WTC11 (cell line): ENCODE measurements around the gene CACNA1H. TPM values are rescaled to one million over a fixed set of nuclear protein-coding genes. Genes with fewer than 3 reads are reported as not detected.

Experiments used
- ATAC-seq: fragments of 200-7000 bp; cut with Tn5 transposase; 2 replicates; pipeline ENCODE4 v1.10.0; 2021; ENCODE audit warnings: mild to moderate bottlenecking, moderate library complexity
- CTCF ChIA-PET: fragments of 300-600 bp; sonication (Branson Sonifier 250); formaldehyde crosslinking; loops from one replicate; lab custom pipeline; 2021; ENCODE audit warnings: antibody characterized with exemption; lab: Charles Lee
- POLR2A ChIA-PET: fragments of 350-600 bp; sonication (Branson Sonifier 250); formaldehyde crosslinking; loops from one replicate; lab custom pipeline; 2021; ENCODE audit warnings: antibody characterized with exemption; lab: Charles Lee
- DNase-seq: peaks from one replicate; pipeline ENCODE4 v3.0.0; 2021; ENCODE audit warnings: low spot score
- H3K27ac Mint-ChIP-seq: 2 replicates; pipeline ENCODE4 v1.8.0; 2021; ENCODE audit warnings: mixed read lengths
- H3K27me3 Mint-ChIP-seq: 2 replicates; pipeline ENCODE4 v1.8.0; 2021; ENCODE audit warnings: low read depth, mild to moderate bottlenecking, moderate library complexity, mixed read lengths
- H3K36me3 Mint-ChIP-seq: 2 replicates; pipeline ENCODE4 v1.8.0; 2021; ENCODE audit warnings: mixed read lengths
- H3K4me1 Mint-ChIP-seq: 2 replicates; pipeline ENCODE4 v1.8.0; 2022; ENCODE audit warnings: mixed read lengths
- H3K4me3 Mint-ChIP-seq: 2 replicates; pipeline ENCODE4 v1.8.0; 2021; ENCODE audit warnings: mild to moderate bottlenecking, moderate library complexity, mixed read lengths
- H3K9me3 Mint-ChIP-seq: 2 replicates; pipeline ENCODE4 v1.8.0; 2021; ENCODE audit warnings: mixed read lengths
- ATF6 ChIP-seq: sonication (generic); formaldehyde crosslinking; IDR thresholded peaks from 2 replicates; pipeline ENCODE4 v1.8.1; 2023; ENCODE audit warnings: mild to moderate bottlenecking, missing genetic modification reagents
- ELF4 ChIP-seq: sonication (generic); formaldehyde crosslinking; IDR thresholded peaks from 2 replicates; pipeline ENCODE4 v1.8.1; 2022; ENCODE audit warnings: low read depth, mild to moderate bottlenecking, moderate library complexity, missing genetic modification reagents
- ESRRA ChIP-seq: sonication (generic); formaldehyde crosslinking; IDR thresholded peaks from 2 replicates; pipeline ENCODE4 v1.8.1; 2022; ENCODE audit warnings: mild to moderate bottlenecking, missing genetic modification reagents, borderline replicate concordance
- FOXP1 ChIP-seq: sonication (generic); formaldehyde crosslinking; IDR thresholded peaks from 2 replicates; pipeline ENCODE4 v1.8.0; 2022; ENCODE audit warnings: missing genetic modification reagents, mild to moderate bottlenecking, moderate library complexity, borderline replicate concordance
- GABPB1 ChIP-seq: sonication (generic); formaldehyde crosslinking; IDR thresholded peaks from 2 replicates; pipeline ENCODE4 v1.8.1; 2023; ENCODE audit warnings: mild to moderate bottlenecking, missing genetic modification reagents
- GTF2I ChIP-seq: fragments of 250-450 bp; sonication (Bioruptor Pico); conservative IDR thresholded peaks from 2 replicates; pipeline ENCODE4 v1.4.0; 2021; ENCODE audit warnings: mild to moderate bottlenecking
- HMGA2 ChIP-seq: fragments of 250-450 bp; sonication (Bioruptor Pico); IDR thresholded peaks from 2 replicates; pipeline ENCODE4 v1.4.0; 2021; ENCODE audit warnings: mild to moderate bottlenecking, moderate library complexity
- JUN ChIP-seq: sonication (generic); formaldehyde crosslinking; IDR thresholded peaks from 2 replicates; pipeline ENCODE4 v1.8.0; 2023; ENCODE audit warnings: mild to moderate bottlenecking, missing genetic modification reagents
- NFE2L1 ChIP-seq: sonication (generic); formaldehyde crosslinking; IDR thresholded peaks from 2 replicates; pipeline ENCODE4 v1.8.1; 2023; ENCODE audit warnings: missing genetic modification reagents
- NFYB ChIP-seq: sonication (generic); formaldehyde crosslinking; conservative IDR thresholded peaks from 2 replicates; pipeline ENCODE4 v1.8.0; 2022; ENCODE audit warnings: low read depth, missing genetic modification reagents
- NR1H2 ChIP-seq: sonication (generic); formaldehyde crosslinking; IDR thresholded peaks from 2 replicates; pipeline ENCODE4 v1.9.0; 2021; ENCODE audit warnings: mild to moderate bottlenecking, moderate library complexity, missing genetic modification reagents
- RELA ChIP-seq: sonication (generic); formaldehyde crosslinking; IDR thresholded peaks from 2 replicates; pipeline ENCODE4 v1.8.1; 2022; ENCODE audit warnings: missing genetic modification reagents, mild to moderate bottlenecking, borderline replicate concordance
- SOX15 ChIP-seq: fragments of 250-450 bp; sonication (Bioruptor Pico); IDR thresholded peaks from 2 replicates; pipeline ENCODE4 v1.9.0; 2021; ENCODE audit warnings: mild to moderate bottlenecking
- SP1 ChIP-seq: sonication (generic); formaldehyde crosslinking; conservative IDR thresholded peaks from 2 replicates; pipeline ENCODE4 v1.8.1; 2022; ENCODE audit warnings: missing genetic modification reagents
- STAT6 ChIP-seq: sonication (generic); formaldehyde crosslinking; conservative IDR thresholded peaks from 2 replicates; pipeline ENCODE4 v1.8.1; 2023; ENCODE audit warnings: mild to moderate bottlenecking, low read depth, missing genetic modification reagents, moderate library complexity
- ZBTB21 ChIP-seq: sonication (generic); formaldehyde crosslinking; IDR thresholded peaks from 2 replicates; pipeline ENCODE4 v1.8.1; 2023; ENCODE audit warnings: mild to moderate bottlenecking, missing genetic modification reagents, borderline replicate concordance
- ZNF317 ChIP-seq: sonication (generic); formaldehyde crosslinking; IDR thresholded peaks from 2 replicates; pipeline ENCODE4 v1.8.1; 2023; ENCODE audit warnings: low read depth, mild to moderate bottlenecking, moderate library complexity, missing genetic modification reagents, borderline replicate concordance
- ZNF512 ChIP-seq: sonication (generic); formaldehyde crosslinking; IDR thresholded peaks from 2 replicates; pipeline ENCODE4 v1.8.1; 2022; ENCODE audit warnings: missing genetic modification reagents, borderline replicate concordance
- ZNF532 ChIP-seq: fragments of 250-450 bp; sonication (Bioruptor Pico); IDR thresholded peaks from 2 replicates; pipeline ENCODE4 v1.9.0; 2021; ENCODE audit warnings: mild to moderate bottlenecking, borderline replicate concordance
- total RNA-seq: library from RNA; stranded (reverse); gene quantifications from 3 replicates; pipeline ENCODE4 v1.2.3, GENCODE V29; 2021

The CACNA1H gene
- total RNA-seq, 1 experiment from 2014 or later: 38.0 TPM

- Mint-ChIP-seq H3K27ac (no peak overlapping the region), H3K27me3 (peaks cover 28% of the 10 kb centered on the region), H3K36me3 (peaks cover 6% of the 10 kb centered on the region; the same call in 1 of the 2 replicates), H3K4me1 (peaks cover 5% of the 10 kb centered on the region), H3K4me3 (no peak overlapping the region), H3K9me3 (peaks cover 7% of the 10 kb centered on the region)
- ATAC-seq (no peak), DNase-seq (no peak)
- POLR2A ChIA-PET: no interaction called here
- CTCF ChIA-PET: no interaction called here
- no peak for TF ChIP-seq JUN (CRISPR knock-in tag)
- TF ChIP-seq GTF2I: no peak
- TF ChIP-seq ESRRA (CRISPR knock-in tag): no peak
- no peak for TF ChIP-seq STAT6 (CRISPR knock-in tag)
- no peak for TF ChIP-seq ZNF317 (CRISPR knock-in tag)
- TF ChIP-seq GABPB1 (CRISPR knock-in tag): no peak
- TF ChIP-seq NR1H2 (CRISPR knock-in tag): no peak
- TF ChIP-seq RELA: no peak
- no peak for TF ChIP-seq FOXP1
These were observed 106.8 kb downstream of the CACNA1H start for GRCh38 chr16:1259760-1260068.

- POLR2A ChIA-PET: no interaction called here
- H3K27ac Mint-ChIP-seq: no peak overlapping the region
- TF ChIP-seq HMGA2 (CRISPR knock-in tag) (no peak), ZBTB21 (CRISPR knock-in tag) (no peak), SOX15 (no peak), NFE2L1 (CRISPR knock-in tag) (no peak), NFYB (CRISPR knock-in tag) (no peak)
- TF ChIP-seq, all 79 proteins: peak for 0
- peaks cover 5% of the 10 kb centered on the region for H3K4me1 Mint-ChIP-seq
- peaks cover 28% of the 10 kb centered on the region for H3K27me3 Mint-ChIP-seq
- ATAC-seq (no peak), DNase-seq (no peak)
- H3K36me3 Mint-ChIP-seq: peaks cover 9% of the 10 kb centered on the region; the same call in 1 of the 2 replicates
- CTCF ChIA-PET: interaction anchor here (1.4 kb wide), 1 partner anchor 186 kb away, joined by 3 read pairs; no protein-coding TSS in a partner anchor
- no peak overlapping the region for H3K4me3 Mint-ChIP-seq
- peaks cover 11% of the 10 kb centered on the region for H3K9me3 Mint-ChIP-seq
These were observed 107.3 kb downstream of the CACNA1H start for GRCh38 chr16:1260101-1260680.

GRCh38 chr16:1261131-1261892 lies 108.4 kb downstream of the CACNA1H start:
- peak; percentile 59 for DNase-seq
- CTCF ChIA-PET: interaction anchor here (1.4 kb wide), 1 partner anchor 187 kb away, joined by 3 read pairs; no protein-coding TSS in a partner anchor
- ATAC-seq: peak; percentile 49
- POLR2A ChIA-PET: no interaction called here
- Mint-ChIP-seq H3K36me3 (peaks cover 9% of the 10 kb centered on the region; the same call in 1 of the 2 replicates), H3K9me3 (peaks cover 13% of the 10 kb centered on the region), H3K4me1 (peaks cover 5% of the 10 kb centered on the region), H3K27ac (no peak overlapping the region), H3K27me3 (peaks cover 31% of the 10 kb centered on the region), H3K4me3 (no peak overlapping the region)
- TF ChIP-seq ZNF532 (CRISPR knock-in tag) (no peak), ZNF317 (CRISPR knock-in tag) (no peak), ZNF512 (CRISPR knock-in tag) (no peak), SP1 (CRISPR knock-in tag) (no peak), ELF4 (no peak), ATF6 (CRISPR knock-in tag) (no peak), ZBTB21 (CRISPR knock-in tag) (no peak)
